Vagina (tissue), 2 donors: ENCODE data around the gene LSM4.

Source experiments
- CTCF ChIP-seq, 3 experiments: fragments of 450-650 bp in 2 of 3; fragments of 200-600 bp in 1 of 3; sonication (generic) in 1 of 3; IDR thresholded peaks; one replicate each; pipeline ENCODE4 v1.5.1; 2017 to 2019; ENCODE audit warnings: antibody characterized with exemption in 3 of 3, mild to moderate bottlenecking in 2 of 3, moderate library complexity in 2 of 3
- POLR2A ChIP-seq, 2 donors: fragments of 450-650 bp; IDR thresholded peaks; one replicate each; pipeline ENCODE4 v1.6.1; 2017; ENCODE audit warnings: antibody characterized with exemption in 2 of 2, mild to moderate bottlenecking in 2 of 2, moderate library complexity in 2 of 2
- POLR2AphosphoS5 ChIP-seq, 2 donors: sonication (generic); formaldehyde crosslinking; IDR thresholded peaks; one replicate each; pipeline ENCODE4 v1.9.0; 2017; ENCODE audit warnings: antibody characterized with exemption in 2 of 2, mild to moderate bottlenecking in 2 of 2, low read depth in 1 of 2; ENCODE audit not compliant: insufficient read depth in 1 of 2

GRCh38 chr19:18321734-18322102 lies 1.2 kb downstream of the LSM4 start:
- no peak for TF ChIP-seq POLR2AphosphoS5 (IDR thresholded peaks at IDR 0.05; ENCODE audit: insufficient read depth in 1 of 2, low read depth in 1 of 2)
- no peak for TF ChIP-seq CTCF (IDR thresholded peaks at IDR 0.05)
- TF ChIP-seq POLR2A (IDR thresholded peaks at IDR 0.05), result no peak
